Progenitor cell of endocrine pancreas (in vitro differentiated cells): ENCODE data around the gene PRKN. TPM values are rescaled to one million over a fixed set of nuclear protein-coding genes. Genes with fewer than 3 reads are reported as not detected.

Source experiments
- DNase-seq: peaks from one replicate; pipeline ENCODE4 v3.0.0; 2021; ENCODE audit warnings: low spot score; ENCODE audit not compliant: unreplicated experiment
- H3K27ac Mint-ChIP-seq: 2 replicates; pipeline ENCODE4 v1.8.0; 2021; ENCODE audit warnings: mild to moderate bottlenecking, moderate library complexity, mixed read lengths
- H3K27me3 Mint-ChIP-seq: 2 replicates; pipeline ENCODE4 v1.8.0; 2021; ENCODE audit warnings: mixed read lengths
- H3K36me3 Mint-ChIP-seq: 2 replicates; pipeline ENCODE4 v1.8.0; 2022; ENCODE audit warnings: mixed read lengths; ENCODE audit not compliant: insufficient read depth
- H3K4me1 Mint-ChIP-seq: 2 replicates; pipeline ENCODE4 v1.8.0; 2021; ENCODE audit warnings: low read depth, mixed read lengths
- H3K4me3 Mint-ChIP-seq: 2 replicates; pipeline ENCODE4 v1.8.0; 2021; ENCODE audit warnings: low read depth, mild to moderate bottlenecking, moderate library complexity, mixed read lengths
- H3K9me3 Mint-ChIP-seq: 2 replicates; pipeline ENCODE4 v1.8.0; 2021; ENCODE audit warnings: low read depth, mixed read lengths
- CTCF ChIP-seq: fragments of 200-600 bp; sonication (generic); IDR thresholded peaks from one replicate; pipeline ENCODE4 v1.5.0; 2021; ENCODE audit warnings: antibody characterized with exemption, mild to moderate bottlenecking; ENCODE audit not compliant: unreplicated experiment
- total RNA-seq: library from RNA; stranded (reverse); gene quantifications from 2 replicates; pipeline ENCODE4 v1.2.1, GENCODE V29; 2021

Gene PRKN
- total RNA-seq, 1 donor from 2014 or later, result 4.6 TPM

- Mint-ChIP-seq H3K27me3 (no peaks in the 10 kb centered on the region), H3K9me3 (peaks cover 4% of the 10 kb centered on the region), H3K27ac (no peak overlapping the region), H3K4me3 (no peak overlapping the region), H3K36me3 (no peaks in the 10 kb centered on the region), H3K4me1 (no peaks in the 10 kb centered on the region)
- no peak for TF ChIP-seq CTCF
- no peak for DNase-seq
Measured at GRCh38 chr6:161308075-161308655, 1419.4 kb downstream of the PRKN start.

DNA sequence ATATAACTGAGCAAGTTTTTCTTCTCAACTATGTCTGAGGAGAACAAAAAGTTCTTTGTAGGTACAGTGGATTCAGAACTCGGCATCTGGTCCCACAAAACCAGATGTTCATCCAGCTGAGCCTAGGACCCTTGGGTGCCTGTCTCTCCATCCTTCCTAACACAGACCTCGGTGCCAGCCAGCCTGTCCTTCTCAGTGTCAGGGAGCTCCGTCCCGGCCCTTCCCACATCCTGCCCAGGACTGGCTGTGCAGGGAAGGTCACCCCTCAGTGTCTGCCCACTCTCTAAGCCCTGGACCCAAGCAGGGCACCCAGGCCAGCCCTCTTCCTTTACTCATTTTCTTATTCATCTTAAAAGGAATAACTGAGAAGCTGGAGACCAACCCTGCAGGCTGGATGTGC is 1421.7 kb downstream of the PRKN start:
- TF ChIP-seq CTCF, result no peak
- H3K27ac Mint-ChIP-seq, result no peak overlapping the region
- peaks cover 4% of the 10 kb centered on the region for H3K9me3 Mint-ChIP-seq
- H3K36me3 Mint-ChIP-seq, result no peaks in the 10 kb centered on the region
- no peak overlapping the region for H3K4me3 Mint-ChIP-seq
- no peak for DNase-seq
- peaks cover 4% of the 10 kb centered on the region for H3K27me3 Mint-ChIP-seq
- H3K4me1 Mint-ChIP-seq, result no peaks in the 10 kb centered on the region

DNA sequence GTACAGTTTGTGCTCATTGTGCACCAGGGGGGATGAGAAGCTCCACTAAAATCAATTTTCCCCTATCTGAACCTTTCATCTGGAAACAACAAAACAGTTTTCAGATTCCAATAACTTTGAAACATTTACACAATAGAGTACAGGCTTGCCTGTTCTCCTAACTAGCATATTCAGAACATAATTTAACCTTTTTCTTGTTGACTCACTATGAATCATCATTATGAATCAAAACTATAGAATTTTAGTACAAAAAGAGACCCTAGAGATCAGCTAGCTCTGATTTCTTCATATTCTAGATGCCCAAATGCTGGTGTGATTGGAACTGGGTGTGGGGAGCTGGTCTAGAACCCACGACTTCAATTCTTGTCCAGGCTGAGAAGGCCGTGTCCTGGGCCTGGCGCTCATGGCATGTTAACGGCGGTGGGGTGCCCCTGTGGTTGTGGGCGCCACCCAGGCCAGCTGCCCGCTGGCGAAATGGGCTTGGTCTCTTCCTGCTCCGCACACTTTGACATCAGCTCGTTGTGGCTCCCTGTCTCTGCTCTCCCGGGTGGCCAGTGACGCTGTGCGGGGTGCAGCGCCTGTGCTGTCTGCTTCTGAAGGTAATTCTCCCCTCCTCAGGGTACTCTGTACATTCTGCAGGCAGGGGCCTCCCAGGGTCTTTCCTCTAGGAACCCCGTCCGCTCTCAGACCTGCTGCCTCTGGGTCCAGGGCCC is 1423.8 kb downstream of the PRKN start:
- Mint-ChIP-seq H3K27ac (no peak overlapping the region), H3K36me3 (no peaks in the 10 kb centered on the region), H3K4me1 (no peaks in the 10 kb centered on the region), H3K4me3 (no peak overlapping the region), H3K27me3 (peaks cover 4% of the 10 kb centered on the region), H3K9me3 (no peaks in the 10 kb centered on the region)
- no peak for TF ChIP-seq CTCF
- DNase-seq, result no peak

DNA sequence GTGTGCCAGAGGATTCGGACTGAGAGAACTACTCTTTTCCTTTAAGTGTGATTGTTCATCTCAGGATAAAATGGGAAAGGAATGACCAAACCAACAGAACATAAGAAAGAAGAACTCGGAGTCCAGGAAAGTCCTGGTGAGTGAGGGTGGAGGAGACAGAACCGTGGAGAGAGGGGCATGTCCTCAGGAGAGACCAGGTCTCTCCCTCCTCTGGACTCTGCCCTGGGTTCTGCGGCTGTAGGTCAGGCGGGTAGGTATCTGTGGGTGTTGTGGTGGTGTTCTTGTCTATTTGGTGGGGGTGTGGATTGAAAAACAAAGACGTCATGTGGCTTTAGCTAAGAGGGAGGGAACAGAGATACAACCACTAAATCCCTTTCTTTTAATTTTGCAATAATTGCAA is 1424.6 kb downstream of the PRKN start:
- Mint-ChIP-seq H3K27ac (no peak overlapping the region), H3K9me3 (no peaks in the 10 kb centered on the region)

DNA sequence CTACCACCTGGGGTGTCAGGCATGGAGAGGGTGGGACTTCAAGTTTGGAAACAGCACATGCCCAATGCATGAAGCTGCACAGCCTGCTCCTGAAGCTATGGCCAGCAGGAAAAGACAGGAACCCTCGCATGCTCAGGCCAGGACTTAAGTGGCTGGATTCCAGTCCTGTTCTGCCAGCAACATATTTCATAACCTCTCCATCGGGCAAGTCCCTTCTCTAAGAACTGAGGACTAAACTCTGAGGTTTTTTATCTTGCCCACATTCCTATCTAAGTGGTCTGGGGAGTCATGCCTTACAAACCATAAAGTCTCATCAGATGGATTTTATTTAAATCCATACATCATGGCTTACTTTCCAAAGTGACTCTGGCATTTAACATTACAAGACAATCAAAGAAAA is 1426.2 kb downstream of the PRKN start:
- no peak for DNase-seq
- Mint-ChIP-seq H3K9me3 (peaks cover 3% of the 10 kb centered on the region), H3K27me3 (peaks cover 4% of the 10 kb centered on the region), H3K27ac (no peak overlapping the region), H3K4me1 (no peaks in the 10 kb centered on the region), H3K36me3 (no peaks in the 10 kb centered on the region), H3K4me3 (no peak overlapping the region)
- TF ChIP-seq CTCF, result no peak

More for the DNA sequence above, 1424.6 kb downstream of the PRKN start:
- no peaks in the 10 kb centered on the region for H3K4me1 Mint-ChIP-seq
- no peak for DNase-seq
- no peak overlapping the region for H3K4me3 Mint-ChIP-seq
- no peaks in the 10 kb centered on the region for H3K36me3 Mint-ChIP-seq
- H3K27me3 Mint-ChIP-seq, result peaks cover 4% of the 10 kb centered on the region
- TF ChIP-seq CTCF, result no peak
